ENCODE measurements around the gene ATP2C2. TPM values are rescaled to one million over a fixed set of nuclear protein-coding genes. Genes with fewer than 3 reads are reported as not detected.

ATP2C2 gene
- total and polyA plus RNA-seq, 2 of the 8 experiments (the other 6 are each of a cell fraction or from before 2014, with no cell fraction given) = 1.2 to 2.8 TPM

- TF ChIP-seq CHD7 (IDR thresholded peaks at IDR 0.05; ENCODE audit: insufficient replicate concordance, low read length) = no peak
- TF ChIP-seq NRF1 (IDR thresholded peaks at IDR 0.05; ENCODE audit: low read depth, low read length) = no peak
Measured at GRCh38 chr16:84464116-84464515, 95.8 kb downstream of the ATP2C2 start (continued).

Measured in H1 (cell line).